GM18909 (cell line): ENCODE measurements around the gene ZNF516.

Experiments
- ATAC-seq: cut with Tn5 transposase; IDR thresholded peaks from one replicate; pipeline ENCODE4 v1.9.1; 2021; ENCODE audit warnings: mild to moderate bottlenecking; ENCODE audit not compliant: unreplicated experiment, poor library complexity

Gene ZNF516

DNA sequence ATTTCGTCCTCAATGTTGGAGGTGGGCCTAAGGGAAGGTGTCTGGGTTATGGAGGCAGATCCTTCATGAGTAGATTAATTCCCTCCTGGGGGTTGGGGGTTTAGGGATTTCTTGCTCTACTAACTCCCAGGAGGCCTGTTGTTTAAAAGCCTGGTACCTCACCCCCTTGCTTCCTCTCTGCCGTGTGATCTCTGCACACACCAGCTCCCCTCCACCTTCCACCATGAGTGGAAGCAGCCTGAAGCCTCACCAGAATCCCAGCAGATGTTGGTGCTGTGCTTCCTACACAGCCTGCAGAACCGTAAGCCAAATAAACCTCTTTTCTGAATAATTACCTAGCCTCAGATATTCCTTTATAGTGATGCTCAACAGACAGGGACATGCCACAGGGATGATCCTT, 141.5 kb downstream of the ZNF516 start:
- ATAC-seq: no peak

DNA sequence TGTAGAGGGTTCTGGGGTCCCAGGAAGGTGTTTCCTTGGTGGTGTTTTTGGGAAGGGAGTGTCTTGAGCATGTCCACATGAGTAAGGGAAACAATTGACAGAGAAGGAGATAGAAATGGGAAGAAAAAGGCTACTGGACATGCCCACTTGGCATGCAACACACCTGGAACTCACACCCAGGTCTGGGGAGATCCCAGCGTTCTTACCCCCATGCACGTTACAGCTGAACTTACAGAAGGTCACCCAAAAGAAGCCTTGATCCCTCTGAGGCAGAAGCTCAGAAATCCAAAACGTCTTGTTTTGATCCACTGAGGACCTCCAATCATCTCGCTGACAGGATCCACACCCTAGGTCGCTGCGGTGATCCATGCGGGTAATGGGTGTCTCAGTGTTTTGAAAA, 142.0 kb downstream of the ZNF516 start:
- ATAC-seq: no peak

DNA sequence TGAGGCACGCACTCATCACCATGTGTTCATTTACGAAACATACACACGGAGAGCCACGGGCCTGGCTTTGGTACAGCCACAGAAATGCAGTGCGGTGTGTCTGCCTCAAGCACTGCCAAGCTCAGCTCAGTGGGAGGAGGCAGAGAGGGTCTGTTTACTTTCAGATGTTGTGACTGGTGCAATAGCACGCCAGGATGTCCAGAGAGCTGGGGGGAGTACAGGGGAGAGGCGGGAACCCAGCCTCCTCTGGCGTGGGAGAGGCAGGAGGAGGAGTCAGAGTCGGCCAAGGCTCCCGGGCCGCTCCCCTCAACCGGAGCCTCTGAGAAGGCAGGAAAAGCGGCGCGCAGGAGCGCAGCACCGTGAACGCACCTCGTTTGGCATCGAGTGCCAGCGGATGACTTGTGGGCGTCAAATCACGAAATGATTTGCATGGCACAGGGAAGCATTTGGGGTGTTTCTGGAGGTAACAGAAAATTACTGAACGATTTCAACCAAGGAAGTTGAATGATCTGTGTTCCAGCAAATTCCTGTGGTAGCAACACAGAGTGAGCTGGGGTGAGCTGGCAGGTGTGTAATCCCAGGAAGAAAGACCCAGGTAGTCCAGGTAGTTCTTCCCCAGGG, 143.0 kb downstream of the ZNF516 start:
- ATAC-seq: no peak

DNA sequence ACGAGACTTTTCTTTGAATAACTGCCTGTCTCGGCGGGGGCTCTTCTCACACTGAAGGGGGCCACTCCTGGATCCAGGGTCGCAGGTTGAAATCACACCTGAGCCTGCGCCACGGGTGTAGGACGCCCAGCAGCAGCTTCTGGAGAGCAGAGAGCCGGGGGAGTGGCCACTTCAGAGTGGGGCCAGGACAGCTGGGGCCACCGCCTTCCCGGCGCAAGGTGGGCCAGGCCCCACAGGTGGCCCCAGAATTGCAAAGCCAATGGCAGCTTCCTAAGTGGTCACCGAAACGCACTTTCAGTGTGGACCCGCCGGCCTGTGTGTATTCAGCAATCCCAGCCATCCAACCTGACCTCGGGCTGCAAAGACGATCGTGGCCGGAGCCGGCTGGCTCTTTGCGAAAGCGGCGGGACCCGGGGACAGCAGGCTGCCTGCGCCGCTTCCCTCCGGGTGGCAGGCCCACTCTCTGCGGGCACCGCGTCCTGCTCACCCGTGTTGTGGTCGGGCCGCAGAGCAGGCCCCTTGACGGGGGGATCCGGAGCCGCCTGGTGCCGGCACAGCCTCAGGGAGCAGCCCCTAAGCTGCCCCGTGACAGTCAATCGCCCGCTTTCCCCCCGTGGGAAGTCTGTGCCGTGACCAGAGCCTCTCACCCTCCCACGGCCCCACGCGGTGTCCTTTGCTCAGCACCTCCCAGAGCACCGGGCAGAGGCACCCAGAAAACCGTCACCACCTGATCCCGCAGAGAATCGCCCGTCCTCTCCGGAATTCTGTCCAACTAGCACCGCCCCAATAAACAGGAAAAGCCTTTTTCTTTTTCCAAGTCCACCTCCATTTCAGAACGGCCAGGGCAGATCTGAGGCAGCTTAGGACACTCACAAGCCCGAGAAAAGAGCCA, 144.7 kb downstream of the ZNF516 start:
- ATAC-seq: no peak

DNA sequence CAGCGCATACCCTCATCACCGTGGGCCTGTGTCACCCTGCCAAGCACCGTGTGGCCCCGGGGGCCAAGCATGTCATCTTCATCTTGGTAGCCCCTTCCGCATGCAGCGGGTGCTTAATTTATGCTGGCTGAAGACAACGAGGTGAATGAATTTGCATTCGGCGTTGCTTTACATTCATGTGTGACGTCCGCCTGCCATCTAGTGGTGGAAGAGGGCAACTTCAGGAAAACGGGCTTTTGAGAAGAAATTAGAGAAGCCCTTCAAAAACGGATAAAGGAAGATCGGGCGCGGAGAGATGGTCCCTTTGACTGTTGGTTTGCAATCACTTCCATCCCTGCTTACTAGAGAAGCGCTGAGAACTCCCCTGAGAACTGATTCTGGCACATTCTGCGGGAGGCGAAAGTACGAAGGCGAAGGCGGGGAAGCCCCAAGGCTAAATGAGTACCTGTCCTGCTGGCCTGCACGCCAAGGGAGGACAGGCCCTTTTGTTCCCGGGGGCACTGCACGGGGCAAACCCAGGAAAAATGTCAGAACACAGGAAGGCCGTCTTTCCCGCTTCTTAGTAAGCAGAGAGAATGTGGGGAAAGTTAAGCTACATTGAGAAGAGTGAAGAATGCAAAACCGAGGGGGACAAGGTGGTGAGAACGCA, 145.9 kb downstream of the ZNF516 start:
- ATAC-seq: peak; percentile 72

GRCh38 chr18:76348267-76349066, 146.6 kb downstream of the ZNF516 start:
- no peak for ATAC-seq

DNA sequence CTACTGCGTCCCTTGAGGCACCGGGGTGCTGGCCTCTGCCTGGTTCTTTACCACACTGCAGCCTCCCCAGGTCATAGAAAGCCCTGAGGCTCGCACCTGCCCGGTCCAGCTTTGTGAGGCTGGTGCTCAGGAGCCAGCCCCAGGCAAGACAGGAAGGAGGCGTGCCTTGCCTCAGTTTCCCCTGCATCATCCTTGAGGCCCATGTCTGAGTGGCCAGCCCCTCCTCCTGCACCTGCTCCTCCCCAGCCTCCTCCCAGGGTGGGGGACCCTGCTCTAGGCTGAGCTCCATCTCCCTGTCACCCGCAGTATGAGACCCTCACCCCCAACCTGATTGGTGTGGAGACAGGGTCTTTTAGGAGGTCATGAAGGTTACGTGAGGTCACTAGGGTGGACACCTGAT, 147.7 kb downstream of the ZNF516 start:
- no peak for ATAC-seq

DNA sequence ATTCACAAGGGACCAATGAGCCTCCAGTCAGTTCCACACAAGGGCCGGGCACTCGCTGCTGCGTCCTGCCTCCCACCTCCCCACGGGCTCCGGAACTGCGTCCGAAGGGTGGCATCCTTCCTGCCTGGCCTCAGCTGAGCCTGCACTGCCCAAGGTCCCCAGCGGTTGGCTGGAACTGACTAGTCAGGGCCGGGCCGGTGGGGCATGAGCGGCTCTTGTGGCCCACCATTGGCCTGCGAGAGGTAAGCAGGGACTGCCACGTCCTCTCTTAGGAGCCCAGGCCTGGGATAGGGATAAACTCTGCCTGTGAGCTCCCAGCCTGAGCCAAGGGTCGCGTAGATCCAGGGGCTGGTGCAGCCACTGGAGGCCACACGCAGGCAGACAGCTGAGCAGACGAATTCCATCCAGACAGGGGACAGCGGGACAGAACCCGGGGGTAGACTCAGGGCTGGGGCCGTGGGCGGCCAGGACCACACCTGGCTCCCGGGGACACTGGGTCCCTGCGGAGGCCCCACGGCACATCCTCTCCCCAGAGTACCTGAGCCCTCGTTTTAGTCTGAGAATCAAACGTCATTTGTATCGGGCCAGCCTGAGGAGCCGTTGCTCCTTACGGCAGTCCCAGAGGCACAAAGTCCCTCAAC, 148.4 kb downstream of the ZNF516 start:
- ATAC-seq: no peak

- ATAC-seq: no peak
Observed at GRCh38 chr18:76345901-76346300, 149.1 kb downstream of the ZNF516 start.

DNA sequence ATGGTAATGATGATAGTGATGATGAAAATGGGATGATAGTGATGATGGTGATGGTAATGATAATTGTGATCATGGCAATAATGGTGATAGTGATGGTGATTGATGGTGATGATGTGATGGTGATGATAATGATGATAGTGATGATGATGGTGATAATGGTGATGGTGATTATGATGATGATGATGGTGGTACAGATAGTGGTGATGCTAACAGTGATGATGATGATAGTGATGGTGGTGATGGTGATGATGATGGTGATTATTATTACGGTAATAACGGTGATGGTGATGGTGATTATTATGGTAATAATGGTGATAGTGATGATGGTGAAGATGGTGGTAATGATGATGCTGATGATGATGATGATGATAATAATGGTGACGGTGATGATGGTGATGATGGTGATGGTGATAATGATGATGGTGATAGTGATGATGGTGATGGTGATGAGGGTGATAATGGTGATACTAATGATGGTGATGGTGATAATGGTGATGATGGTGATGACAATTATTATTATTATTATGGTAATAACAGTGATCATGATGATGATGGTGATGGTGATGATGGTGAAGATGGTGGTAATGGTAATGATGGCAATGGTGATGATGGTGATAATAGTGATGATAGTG, 151.0 kb downstream of the ZNF516 start:
- no peak for ATAC-seq

DNA sequence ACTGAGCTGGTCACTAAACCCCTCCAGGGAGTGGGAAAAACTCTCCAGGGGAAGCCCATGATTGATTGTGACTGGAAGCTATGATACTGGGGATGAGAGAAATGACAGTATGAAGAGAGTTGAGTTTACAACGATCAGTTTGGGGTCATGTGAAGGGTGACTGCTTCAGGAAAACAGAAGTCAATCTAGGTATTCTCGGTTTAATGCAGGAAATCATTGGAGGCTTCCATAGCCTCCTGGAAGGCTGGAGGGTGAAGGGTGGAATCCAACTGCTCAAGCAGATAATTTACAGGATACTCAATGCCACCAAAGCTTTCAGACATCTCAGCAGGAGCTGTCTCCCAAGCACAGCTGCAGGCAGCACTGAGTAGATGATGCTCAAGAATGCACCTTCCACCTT, 154.6 kb downstream of the ZNF516 start:
- ATAC-seq: no peak

- no peak for ATAC-seq
Observed at GRCh38 chr18:76339246-76339620, 155.8 kb downstream of the ZNF516 start.

GRCh38 chr18:76338619-76339245, 156.3 kb downstream of the ZNF516 start:
- no peak for ATAC-seq

DNA sequence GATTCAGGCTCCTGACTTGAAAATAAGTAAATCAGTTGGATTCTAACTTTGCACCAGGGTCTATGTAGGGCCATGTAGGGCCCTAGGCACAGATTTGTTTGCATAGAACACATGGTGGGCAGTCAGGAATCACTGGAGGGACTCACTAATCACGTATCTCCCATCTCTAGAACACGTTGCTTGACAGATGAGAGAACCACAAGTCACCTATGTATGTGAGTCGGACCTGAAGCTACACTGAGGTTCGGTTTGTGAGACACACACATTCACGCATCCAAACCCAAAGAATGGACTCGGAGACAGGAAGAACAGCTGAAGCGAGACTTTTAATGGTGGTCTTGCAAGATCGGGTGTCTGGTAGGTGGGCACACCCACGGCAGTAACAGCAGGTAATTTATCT, 157.0 kb downstream of the ZNF516 start:
- no peak for ATAC-seq

DNA sequence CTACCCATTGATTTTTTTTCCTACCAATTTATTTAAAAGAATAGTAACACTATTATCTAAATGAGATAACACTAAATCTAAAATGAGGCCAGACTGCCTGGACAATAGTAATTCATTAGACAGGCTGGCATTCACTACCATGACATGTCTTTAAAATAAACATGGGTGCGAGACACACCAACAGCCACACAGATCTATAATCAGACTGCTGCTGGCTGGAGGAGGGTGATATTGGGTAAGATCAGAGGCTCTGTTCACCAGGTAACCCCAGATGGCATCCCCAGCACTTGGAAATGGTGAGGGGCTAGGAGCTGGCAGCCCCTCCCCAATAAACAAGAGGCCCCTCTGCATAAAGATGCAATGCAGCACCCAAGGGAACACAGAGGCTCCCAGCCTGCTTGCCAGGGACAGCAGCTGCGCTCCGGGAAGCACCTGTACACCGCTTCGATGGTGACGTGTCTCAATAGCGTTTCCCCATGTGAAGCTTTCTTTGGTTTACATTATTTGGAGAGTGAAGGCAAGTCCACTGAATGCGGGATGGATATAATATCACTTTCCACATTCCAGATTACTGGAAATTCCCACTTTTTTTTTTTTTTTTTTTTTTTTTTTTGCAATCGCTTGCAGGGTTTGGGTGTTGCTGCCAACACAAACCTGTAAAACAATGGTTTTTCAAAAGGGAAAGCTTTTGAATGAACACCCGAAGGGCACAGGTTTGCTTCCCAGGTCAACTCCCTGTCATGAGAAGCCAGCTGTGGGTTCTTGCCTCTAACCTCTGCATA, 159.0 kb downstream of the ZNF516 start:
- no peak for ATAC-seq

GRCh38 chr18:76328140-76328539, 166.9 kb downstream of the ZNF516 start:
- ATAC-seq: no peak

DNA sequence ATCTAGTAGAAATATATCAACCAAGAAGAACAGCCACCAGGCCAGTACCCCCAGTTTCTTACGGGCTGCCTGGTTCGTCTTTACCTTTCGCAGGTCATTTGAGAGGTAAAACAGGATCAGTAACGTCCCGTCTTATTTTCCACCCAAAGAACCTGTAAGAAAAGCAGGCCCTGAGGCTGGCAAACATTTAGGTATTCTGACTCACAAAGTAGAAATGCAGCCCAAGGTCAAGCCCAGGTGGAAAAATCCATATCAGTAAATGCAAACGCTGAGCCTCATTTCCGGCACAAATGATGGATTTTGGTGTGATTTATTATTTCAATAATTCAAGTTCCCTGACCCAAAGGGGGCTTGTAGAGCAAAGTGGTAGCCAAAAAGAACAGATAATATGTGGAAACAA, 171.2 kb downstream of the ZNF516 start:
- ATAC-seq: no peak

DNA sequence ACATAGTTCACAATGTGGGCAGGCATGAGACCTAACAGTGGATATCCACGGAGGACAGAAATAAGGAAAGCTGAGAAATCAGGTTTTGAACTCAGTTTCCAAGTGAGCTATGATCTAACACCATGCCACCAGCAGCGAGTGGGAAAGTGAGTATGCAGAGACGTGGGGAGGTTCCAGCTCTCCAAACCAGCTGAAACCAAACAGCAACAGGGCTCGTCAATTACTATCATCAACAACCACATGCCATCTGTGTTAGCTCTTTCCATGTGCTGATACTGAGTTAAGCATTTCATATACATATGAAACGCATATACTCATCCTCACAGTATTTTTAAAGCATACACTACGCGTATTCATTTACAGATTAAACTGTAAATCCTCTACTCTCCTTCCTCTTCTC, 172.4 kb downstream of the ZNF516 start:
- ATAC-seq: no peak

- no peak for ATAC-seq
Observed at GRCh38 chr18:76319366-76319765, 175.7 kb downstream of the ZNF516 start.
